A673 (cell line): ENCODE results near the gene OPRM1.

ENCODE experiments used
- CTCF ChIP-seq: fragments of 300-800, 200-600 bp; sonication (generic); conservative IDR thresholded peaks from 2 replicates; pipeline ENCODE4 v1.5.1; 2017; ENCODE audit warnings: low read depth, mild to moderate bottlenecking, antibody characterized with exemption, low read length, moderate library complexity, mixed read lengths
- EZH2 ChIP-seq: fragments of 200-600 bp; sonication (generic); IDR thresholded peaks from 2 replicates; pipeline ENCODE4 v1.6.1; 2017; ENCODE audit warnings: borderline replicate concordance, low read depth, mild to moderate bottlenecking, mixed read lengths, antibody characterized with exemption, low read length; ENCODE audit not compliant: poor library complexity, severe bottlenecking

- TF ChIP-seq CTCF (no peak), EZH2 (no peak)
Observed at GRCh38 chr6:154258064-154258757, 219.2 kb downstream of the OPRM1 start.
